ENCODE results near the gene WSB1. TPM values are rescaled to one million over a fixed set of nuclear protein-coding genes. Genes with fewer than 3 reads are reported as not detected.

WSB1 gene

DNA sequence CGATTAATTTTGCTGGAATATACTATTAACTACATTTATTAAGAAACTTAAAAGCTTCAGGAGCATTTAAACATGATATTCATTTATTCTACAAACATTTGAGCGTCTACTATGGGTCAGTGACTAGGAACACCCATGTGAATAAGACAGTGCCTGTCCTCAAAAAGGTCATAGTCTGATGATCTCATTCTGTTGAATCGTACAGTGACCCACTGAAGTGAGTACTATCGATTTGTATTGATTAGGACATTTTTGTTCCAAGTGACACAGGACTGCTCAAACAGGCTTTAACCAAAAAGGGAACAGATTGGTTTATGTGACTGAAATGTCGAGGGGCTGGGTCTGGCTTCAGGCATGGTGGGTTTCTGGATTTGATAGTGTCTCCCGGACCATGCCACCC, 68.6 kb downstream of the WSB1 start:
- Histone ChIP-seq H3K4me2 (ENCODE audit: low read length, poor library complexity, severe bottlenecking) (no peak overlapping the region), H3K9ac (ENCODE audit: low read length) (no peak overlapping the region), H3K4ac (ENCODE audit: low read depth in 1 of 2, low read length in 2 of 2) (no peak overlapping the region), H4K91ac (ENCODE audit: low read length) (no peak overlapping the region), H3K4me3 (ENCODE audit: insufficient read depth in 1 of 2, low read depth in 1 of 2, low read length in 2 of 2) (no peak overlapping the region), H4K8ac (ENCODE audit: low read length) (no peak overlapping the region), H2BK120ac (ENCODE audit: low read depth, low read length) (no peak overlapping the region), H3K36me3 (ENCODE audit: control insufficient read depth in 1 of 2, insufficient read depth in 2 of 2, low read depth in 1 of 2, low read length in 2 of 2) (no peaks in the 10 kb centered on the region), H3K27ac (ENCODE audit: low read length, poor library complexity, severe bottlenecking) (no peak overlapping the region), H3K9me3 (ENCODE audit: control insufficient read depth, low read length) (no peaks in the 10 kb centered on the region), H3K27me3 (ENCODE audit: control insufficient read depth in 1 of 2, insufficient read depth in 1 of 2, low read length in 2 of 2) (no peaks in the 10 kb centered on the region), H2AK5ac (ENCODE audit: low read length, severe bottlenecking) (peak overlapping the region; percentile 46), H2BK15ac (ENCODE audit: low read depth, poor library complexity, severe bottlenecking) (no peak overlapping the region), H3K23ac (ENCODE audit: low read length in 2 of 2) (no peak overlapping the region), H2BK5ac (ENCODE audit: low read depth, low read length, poor library complexity, severe bottlenecking) (no peak overlapping the region), H3K14ac (ENCODE audit: low read length in 2 of 2) (no peak overlapping the region), H3K79me1 (replicated peaks; ENCODE audit: low read length, poor library complexity, severe bottlenecking) (no peaks in the 10 kb centered on the region), H3K4me1 (ENCODE audit: control insufficient read depth, insufficient read depth, low read depth, low read length) (peaks cover 16% of the 10 kb centered on the region), H2AFZ (ENCODE audit: low read depth, low read length) (no peak overlapping the region), H3K18ac (ENCODE audit: low read depth in 1 of 2, low read length in 2 of 2) (no peak overlapping the region), H2BK12ac (ENCODE audit: low read length in 2 of 2) (no peak overlapping the region)
- DNase-seq: no peak
- WGBS: 76% methylated on average over 5 of the region's 6 CpGs

DNA sequence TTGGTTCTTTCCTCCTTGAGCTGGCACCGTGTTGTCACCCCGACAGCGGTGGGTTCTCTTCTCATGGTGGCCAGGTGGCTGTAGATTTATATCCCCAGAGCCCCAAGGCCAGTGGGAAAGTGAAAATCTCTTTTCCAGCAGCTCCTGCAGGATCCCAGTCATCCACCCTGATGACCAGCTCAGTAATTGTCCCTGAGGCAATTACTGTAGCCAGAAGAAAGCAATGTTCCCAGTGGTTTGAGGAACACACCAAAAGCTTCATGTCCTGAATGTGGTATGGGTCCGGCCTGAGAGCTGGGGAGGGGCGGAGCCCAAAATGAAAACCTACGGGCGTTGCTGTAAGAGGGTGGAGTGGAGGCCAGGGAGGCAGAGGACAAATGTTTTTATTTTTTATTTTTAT, 69.0 kb downstream of the WSB1 start:
- Histone ChIP-seq H3K9me3 (ENCODE audit: control insufficient read depth, low read length) (no peaks in the 10 kb centered on the region), H3K9ac (ENCODE audit: low read length) (no peak overlapping the region), H2BK5ac (ENCODE audit: low read depth, low read length, poor library complexity, severe bottlenecking) (no peak overlapping the region), H3K27me3 (ENCODE audit: control insufficient read depth in 1 of 2, insufficient read depth in 1 of 2, low read length in 2 of 2) (no peaks in the 10 kb centered on the region), H3K23ac (ENCODE audit: low read length in 2 of 2) (no peak overlapping the region), H3K4me1 (ENCODE audit: control insufficient read depth, insufficient read depth, low read depth, low read length) (peaks cover 18% of the 10 kb centered on the region), H2BK12ac (ENCODE audit: low read length in 2 of 2) (no peak overlapping the region), H3K36me3 (ENCODE audit: control insufficient read depth in 1 of 2, insufficient read depth in 2 of 2, low read depth in 1 of 2, low read length in 2 of 2) (no peaks in the 10 kb centered on the region), H3K27ac (ENCODE audit: low read length, poor library complexity, severe bottlenecking) (no peak overlapping the region), H2AK5ac (ENCODE audit: low read length, severe bottlenecking) (peak overlapping the region; percentile 46), H3K4me3 (ENCODE audit: insufficient read depth in 1 of 2, low read depth in 1 of 2, low read length in 2 of 2) (no peak overlapping the region), H2BK15ac (ENCODE audit: low read depth, poor library complexity, severe bottlenecking) (no peak overlapping the region), H3K4me2 (ENCODE audit: low read length, poor library complexity, severe bottlenecking) (no peak overlapping the region), H3K4ac (ENCODE audit: low read depth in 1 of 2, low read length in 2 of 2) (no peak overlapping the region), H2BK120ac (ENCODE audit: low read depth, low read length) (no peak overlapping the region), H4K8ac (ENCODE audit: low read length) (no peak overlapping the region), H3K14ac (ENCODE audit: low read length in 2 of 2) (no peak overlapping the region), H2AFZ (ENCODE audit: low read depth, low read length) (no peak overlapping the region), H3K18ac (ENCODE audit: low read depth in 1 of 2, low read length in 2 of 2) (no peak overlapping the region), H3K79me1 (replicated peaks; ENCODE audit: low read length, poor library complexity, severe bottlenecking) (no peaks in the 10 kb centered on the region), H4K91ac (ENCODE audit: low read length) (no peak overlapping the region)
- WGBS: 93% methylated on average over 5 of the region's 7 CpGs
- DNase-seq: no peak

DNA sequence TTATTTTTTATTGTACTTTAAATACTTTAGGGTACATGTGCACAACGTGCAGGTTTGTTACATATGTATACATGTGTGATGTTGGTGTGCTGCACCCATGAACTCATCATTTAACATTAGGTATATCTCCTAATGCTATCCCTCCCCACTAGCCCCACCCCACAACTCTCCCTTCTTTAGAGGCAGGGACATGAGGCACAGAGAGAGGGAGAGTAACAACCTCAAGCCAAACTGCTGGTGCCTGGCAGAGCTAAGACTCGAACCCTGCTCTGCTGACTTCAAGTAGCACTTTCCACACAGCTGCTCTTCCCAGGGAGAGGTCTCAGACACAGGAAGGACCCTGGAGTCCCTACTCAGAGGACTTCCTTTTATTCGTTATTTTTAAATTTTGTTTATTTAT, 69.4 kb downstream of the WSB1 start:
- Histone ChIP-seq H3K23ac (ENCODE audit: low read length in 2 of 2) (no peak overlapping the region), H3K4me3 (ENCODE audit: insufficient read depth in 1 of 2, low read depth in 1 of 2, low read length in 2 of 2) (no peak overlapping the region), H3K27ac (ENCODE audit: low read length, poor library complexity, severe bottlenecking) (peak overlapping the region; percentile 75), H3K4me2 (ENCODE audit: low read length, poor library complexity, severe bottlenecking) (no peak overlapping the region), H4K8ac (ENCODE audit: low read length) (no peak overlapping the region), H2AFZ (ENCODE audit: low read depth, low read length) (no peak overlapping the region), H3K36me3 (ENCODE audit: control insufficient read depth in 1 of 2, insufficient read depth in 2 of 2, low read depth in 1 of 2, low read length in 2 of 2) (no peaks in the 10 kb centered on the region), H2BK15ac (ENCODE audit: low read depth, poor library complexity, severe bottlenecking) (no peak overlapping the region), H4K91ac (ENCODE audit: low read length) (no peak overlapping the region), H3K4me1 (ENCODE audit: control insufficient read depth, insufficient read depth, low read depth, low read length) (peaks cover 18% of the 10 kb centered on the region), H3K9me3 (ENCODE audit: control insufficient read depth, low read length) (no peaks in the 10 kb centered on the region), H3K79me1 (replicated peaks; ENCODE audit: low read length, poor library complexity, severe bottlenecking) (no peaks in the 10 kb centered on the region), H3K4ac (ENCODE audit: low read depth in 1 of 2, low read length in 2 of 2) (no peak overlapping the region), H3K18ac (ENCODE audit: low read depth in 1 of 2, low read length in 2 of 2) (no peak overlapping the region), H3K27me3 (ENCODE audit: control insufficient read depth in 1 of 2, insufficient read depth in 1 of 2, low read length in 2 of 2) (no peaks in the 10 kb centered on the region), H2BK120ac (ENCODE audit: low read depth, low read length) (no peak overlapping the region), H2BK5ac (ENCODE audit: low read depth, low read length, poor library complexity, severe bottlenecking) (no peak overlapping the region), H2BK12ac (ENCODE audit: low read length in 2 of 2) (no peak overlapping the region), H3K14ac (ENCODE audit: low read length in 2 of 2) (no peak overlapping the region), H3K9ac (ENCODE audit: low read length) (peak overlapping the region; percentile 24), H2AK5ac (ENCODE audit: low read length, severe bottlenecking) (peak overlapping the region; percentile 9)
- 50% methylated on average over 1 of the region's 3 CpGs for WGBS
- no peak for DNase-seq

Small RNAs within 50 kb of the gene (small RNA-seq; reads per million reads assigned to genes)
- gene MIR4522 (ENCODE audit: low read depth): not detected

Data from mesenchymal stem cell (in vitro differentiated cells and primary cell).